Measurements from ENCODE around the gene CAPN5. TPM values are rescaled to one million over a fixed set of nuclear protein-coding genes. Genes with fewer than 3 reads are reported as not detected.

Gene CAPN5
- total and polyA plus RNA-seq, 10 of the 15 experiments (the other 5 are each of a cell fraction or from before 2014, with no cell fraction given): 0.02 to 0.33 (median 0.07) TPM; not detected in 3

- TF ChIP-seq CUX1 (IDR thresholded peaks at IDR 0.05; ENCODE audit: insufficient replicate concordance, low read depth, low read length): no peak
- TF ChIP-seq, protein P1, sequence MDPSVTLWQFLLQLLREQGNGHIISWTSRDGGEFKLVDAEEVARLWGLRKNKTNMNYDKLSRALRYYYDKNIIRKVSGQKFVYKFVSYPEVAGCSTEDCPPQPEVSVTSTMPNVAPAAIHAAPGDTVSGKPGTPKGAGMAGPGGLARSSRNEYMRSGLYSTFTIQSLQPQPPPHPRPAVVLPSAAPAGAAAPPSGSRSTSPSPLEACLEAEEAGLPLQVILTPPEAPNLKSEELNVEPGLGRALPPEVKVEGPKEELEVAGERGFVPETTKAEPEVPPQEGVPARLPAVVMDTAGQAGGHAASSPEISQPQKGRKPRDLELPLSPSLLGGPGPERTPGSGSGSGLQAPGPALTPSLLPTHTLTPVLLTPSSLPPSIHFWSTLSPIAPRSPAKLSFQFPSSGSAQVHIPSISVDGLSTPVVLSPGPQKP (IDR thresholded peaks at IDR 0.05; ENCODE audit: low read depth, low read length): 0 out of 2 replicates have a peak, but pooled peaks have one; percentile 41
- TF ChIP-seq ZSCAN29 (IDR thresholded peaks at IDR 0.05): no peak
- TF ChIP-seq IKZF2 (IDR thresholded peaks at IDR 0.05): no peak
- TF ChIP-seq YY1 (IDR thresholded peaks at IDR 0.05; ENCODE audit: low read depth, low read length): peak; percentile 81
- TF ChIP-seq MEF2A (IDR thresholded peaks at IDR 0.05; ENCODE audit: insufficient read depth, low read depth, low read length): no peak
- no peak for TF ChIP-seq MYC (IDR thresholded peaks at IDR 0.05; ENCODE audit: insufficient read depth, insufficient read length, insufficient replicate concordance, low read length, severe bottlenecking)
- peak; percentile 78 for TF ChIP-seq RUNX3 (IDR thresholded peaks at IDR 0.05; ENCODE audit: low read length)
- no peak for TF ChIP-seq KAT2A (conservative IDR thresholded peaks at IDR 0.05; ENCODE audit: control insufficient read depth, low read depth, low read length)
- no peak for TF ChIP-seq GABPA (IDR thresholded peaks at IDR 0.05; ENCODE audit: low read depth)
- TF ChIP-seq E4F1 (IDR thresholded peaks at IDR 0.05; ENCODE audit: borderline replicate concordance, partially characterized antibody): no peak
- no peak for TF ChIP-seq NFYB (IDR thresholded peaks at IDR 0.05; ENCODE audit: insufficient read depth, low read depth, low read length)
- no peak for TF ChIP-seq HDGF (IDR thresholded peaks at IDR 0.05)
- 0 out of 2 replicates have a peak, but pooled peaks have one; percentile 23 for TF ChIP-seq IKZF1 (conservative IDR thresholded peaks at IDR 0.05)
- TF ChIP-seq RAD21 (IDR thresholded peaks at IDR 0.05; ENCODE audit: insufficient read depth, low read depth, low read length): peak; percentile 95
- peak; percentile 73; the same call in 1 of the 3 replicates for TF ChIP-seq POU2F2 (IDR thresholded peaks at IDR 0.05; ENCODE audit: borderline replicate concordance, low read depth, low read length)
Observed at GRCh38 chr11:77091146-77091940, 24.6 kb downstream of the CAPN5 start (continued).
